GM12874 (cell line): Measurements from ENCODE around the gene ZNF518A.

Experiments
- TF ChIP-seq, protein P1 (sequence below): IDR thresholded peaks from 2 replicates; pipeline ENCODE4 v1.5.1; 2011; ENCODE audit warnings: low read depth, mild to moderate bottlenecking, control low read depth, low read length, moderate library complexity; ENCODE audit not compliant: insufficient read depth

The ZNF518A gene

DNA sequence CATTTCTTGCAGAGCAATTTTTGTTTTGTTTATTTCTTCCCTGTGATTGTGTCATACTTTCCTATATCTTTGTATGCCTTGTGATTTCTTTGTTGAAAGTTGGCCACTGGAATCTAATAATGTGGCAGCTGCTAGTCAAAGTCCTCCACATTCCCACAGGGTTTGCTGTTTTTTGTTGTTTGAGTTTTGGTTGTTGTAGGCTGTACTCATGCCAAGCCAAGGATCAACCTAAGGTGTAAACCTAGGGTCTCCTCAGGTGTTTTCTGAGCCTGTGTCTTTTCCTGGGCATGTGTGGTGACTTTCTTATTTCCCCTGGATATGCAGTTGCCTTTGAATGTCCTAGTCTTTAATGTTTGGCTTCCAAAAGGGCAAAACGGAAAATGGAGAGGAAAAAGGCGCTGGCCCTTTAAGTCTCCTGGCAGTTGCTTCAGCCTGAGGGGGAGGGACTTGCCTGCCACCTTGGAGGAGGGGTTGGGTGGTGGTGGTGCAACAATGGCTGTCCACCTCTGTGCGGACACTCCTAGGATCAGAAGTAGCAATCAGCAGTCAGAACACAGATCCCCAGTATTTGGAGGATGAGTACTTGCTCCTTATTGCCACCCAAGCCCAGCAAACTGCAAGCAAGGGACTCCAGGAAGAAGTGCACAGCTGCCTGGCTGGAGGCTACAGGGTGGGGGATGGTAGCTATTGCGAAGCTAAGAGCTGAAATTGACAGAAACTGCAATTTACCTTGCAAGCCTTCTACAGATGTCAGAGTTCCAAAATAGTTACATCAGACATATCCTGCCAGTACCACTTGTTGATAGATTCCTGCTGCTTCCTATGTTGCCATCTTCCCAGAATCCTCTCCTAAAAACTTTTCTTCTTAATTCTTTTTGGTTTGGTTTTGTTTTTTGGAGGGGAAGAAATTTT is 5.6 kb upstream of the ZNF518A start:
- TF ChIP-seq, protein P1, sequence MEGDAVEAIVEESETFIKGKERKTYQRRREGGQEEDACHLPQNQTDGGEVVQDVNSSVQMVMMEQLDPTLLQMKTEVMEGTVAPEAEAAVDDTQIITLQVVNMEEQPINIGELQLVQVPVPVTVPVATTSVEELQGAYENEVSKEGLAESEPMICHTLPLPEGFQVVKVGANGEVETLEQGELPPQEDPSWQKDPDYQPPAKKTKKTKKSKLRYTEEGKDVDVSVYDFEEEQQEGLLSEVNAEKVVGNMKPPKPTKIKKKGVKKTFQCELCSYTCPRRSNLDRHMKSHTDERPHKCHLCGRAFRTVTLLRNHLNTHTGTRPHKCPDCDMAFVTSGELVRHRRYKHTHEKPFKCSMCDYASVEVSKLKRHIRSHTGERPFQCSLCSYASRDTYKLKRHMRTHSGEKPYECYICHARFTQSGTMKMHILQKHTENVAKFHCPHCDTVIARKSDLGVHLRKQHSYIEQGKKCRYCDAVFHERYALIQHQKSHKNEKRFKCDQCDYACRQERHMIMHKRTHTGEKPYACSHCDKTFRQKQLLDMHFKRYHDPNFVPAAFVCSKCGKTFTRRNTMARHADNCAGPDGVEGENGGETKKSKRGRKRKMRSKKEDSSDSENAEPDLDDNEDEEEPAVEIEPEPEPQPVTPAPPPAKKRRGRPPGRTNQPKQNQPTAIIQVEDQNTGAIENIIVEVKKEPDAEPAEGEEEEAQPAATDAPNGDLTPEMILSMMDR = no peak

DNA sequence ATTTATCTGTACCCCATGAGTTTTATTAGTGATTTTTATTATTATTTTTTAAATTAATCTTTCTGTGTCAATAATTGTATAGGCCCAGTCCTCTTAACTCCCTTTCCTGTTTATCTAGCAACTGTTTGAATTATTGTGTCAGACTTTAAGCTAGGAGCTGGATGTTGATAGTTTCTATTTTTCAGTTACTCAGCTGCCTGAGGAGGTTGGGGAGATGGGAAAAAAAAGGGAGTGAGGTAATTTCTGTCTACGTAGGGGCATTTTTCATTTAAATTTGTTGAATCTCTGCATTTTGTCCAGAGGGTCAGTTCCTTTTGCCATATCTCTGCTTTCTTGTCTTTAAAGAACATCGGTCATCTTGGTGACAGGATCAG is 5.0 kb upstream of the ZNF518A start:
- TF ChIP-seq, protein P1 = no peak

GRCh38 chr10:96130326-96130995 is 364 bp downstream of the ZNF518A start:
- TF ChIP-seq, protein P1 = no peak

DNA sequence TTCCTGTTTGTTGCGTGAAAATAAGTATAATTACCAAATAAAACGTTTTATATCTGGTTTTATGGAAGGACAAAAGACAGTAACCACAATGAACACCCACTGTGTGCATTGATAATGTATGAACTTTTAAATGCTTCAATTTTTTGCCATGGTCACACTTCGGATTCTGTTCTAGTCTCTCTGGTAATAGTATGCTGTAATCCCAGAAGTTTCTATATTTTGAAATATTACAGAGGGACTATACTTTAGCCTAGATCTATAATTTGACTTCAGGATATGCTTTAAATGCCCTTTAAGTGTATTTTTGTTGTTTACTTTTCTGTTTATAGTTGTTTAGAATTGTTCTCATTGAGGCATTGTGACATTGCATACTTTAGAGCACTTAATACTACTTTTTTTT is 1.5 kb downstream of the ZNF518A start:
- TF ChIP-seq, protein P1 = no peak

- TF ChIP-seq, protein P1 = no peak
Measured at GRCh38 chr10:96133135-96133534, 3.0 kb downstream of the ZNF518A start.

DNA sequence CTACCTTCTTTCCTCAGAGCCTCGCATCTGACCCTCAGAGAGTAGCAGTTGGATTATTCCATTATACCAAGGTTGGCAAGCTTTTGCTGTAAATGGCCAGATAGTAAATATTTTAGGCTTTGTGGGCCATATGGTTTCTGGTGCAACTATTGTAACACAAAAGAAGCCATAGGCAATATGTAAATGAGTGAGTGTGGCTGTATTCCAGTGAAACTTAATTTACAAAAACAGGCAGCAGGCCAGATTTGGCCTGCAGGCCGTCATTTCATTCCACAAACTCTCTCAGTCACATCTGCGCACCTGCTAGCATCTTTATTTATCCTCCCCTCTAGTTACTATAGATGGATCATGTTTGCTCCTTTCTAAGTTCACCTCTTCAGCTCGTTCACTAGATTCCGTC is 6.7 kb downstream of the ZNF518A start:
- TF ChIP-seq, protein P1 = no peak

GRCh38 chr10:96137567-96137966 is 7.5 kb downstream of the ZNF518A start:
- TF ChIP-seq, protein P1 = no peak
